Measurements from ENCODE around the gene POLR2H.
A peak's percentile ranks its signal among the peaks of the same experiment; 100 is the strongest.

The POLR2H gene

GRCh38 chr3:184371570-184372018, 10.1 kb downstream of the POLR2H start:
- H3K4me3 ChIP-seq (replicated peaks in 1 of 2; ENCODE audit: low read depth in 2 of 2, low read length in 2 of 2): no peak overlapping the region
- peak; percentile 100 for TF ChIP-seq CTCF (IDR thresholded peaks at IDR 0.05; ENCODE audit: low read depth, low read length)
- DNase-seq (ENCODE audit: low read depth in 2 of 2): peak; percentile 91 to 93

GRCh38 chr3:184372296-184372821, 10.8 kb downstream of the POLR2H start:
- TF ChIP-seq CTCF (IDR thresholded peaks at IDR 0.05; ENCODE audit: low read depth, low read length): no peak
- no peak for DNase-seq (ENCODE audit: low read depth in 2 of 2)
- no peak overlapping the region for H3K4me3 ChIP-seq (replicated peaks in 1 of 2; ENCODE audit: low read depth in 2 of 2, low read length in 2 of 2)

- TF ChIP-seq CTCF (IDR thresholded peaks at IDR 0.05; ENCODE audit: low read depth, low read length): no peak
- no peak for DNase-seq (ENCODE audit: low read depth in 2 of 2)
- H3K4me3 ChIP-seq (replicated peaks in 1 of 2; ENCODE audit: low read depth in 2 of 2, low read length in 2 of 2): no peak overlapping the region
Observed at GRCh38 chr3:184372911-184373310, 11.4 kb downstream of the POLR2H start.

- DNase-seq (ENCODE audit: low read depth in 2 of 2): peak; percentile 38 to 68
- H3K4me3 ChIP-seq (replicated peaks in 1 of 2; ENCODE audit: low read depth in 2 of 2, low read length in 2 of 2): no peak overlapping the region
- no peak for TF ChIP-seq CTCF (IDR thresholded peaks at IDR 0.05; ENCODE audit: low read depth, low read length)
Observed at GRCh38 chr3:184373422-184373821, 11.9 kb downstream of the POLR2H start.

GRCh38 chr3:184375747-184376461, 14.4 kb downstream of the POLR2H start:
- DNase-seq (ENCODE audit: low read depth in 2 of 2): no peak
- no peak for TF ChIP-seq CTCF (IDR thresholded peaks at IDR 0.05; ENCODE audit: low read depth, low read length)
- no peak overlapping the region for H3K4me3 ChIP-seq (replicated peaks in 1 of 2; ENCODE audit: low read depth in 2 of 2, low read length in 2 of 2)

GRCh38 chr3:184377374-184377773, 15.9 kb downstream of the POLR2H start:
- DNase-seq (ENCODE audit: low read depth in 2 of 2): no peak
- TF ChIP-seq CTCF (IDR thresholded peaks at IDR 0.05; ENCODE audit: low read depth, low read length): no peak
- no peak overlapping the region for H3K4me3 ChIP-seq (replicated peaks in 1 of 2; ENCODE audit: low read depth in 2 of 2, low read length in 2 of 2)
